NCI-H2171 (cell line): ENCODE measurements around the gene FBXO42.
"Not testable (repeated sequence)": the region's sequence is repeated elsewhere in the genome, so short reads cannot be mapped to it uniquely, and the experiment has no call there.

ENCODE experiments used
- DNase-seq: peaks from one replicate; lab custom pipeline; 2025; lab: John Stamatoyannopoulos, UW

Gene FBXO42

GRCh38 chr1:16243936-16244649, 108.2 kb downstream of the FBXO42 start:
- DNase-seq, result peak; percentile 76

DNA sequence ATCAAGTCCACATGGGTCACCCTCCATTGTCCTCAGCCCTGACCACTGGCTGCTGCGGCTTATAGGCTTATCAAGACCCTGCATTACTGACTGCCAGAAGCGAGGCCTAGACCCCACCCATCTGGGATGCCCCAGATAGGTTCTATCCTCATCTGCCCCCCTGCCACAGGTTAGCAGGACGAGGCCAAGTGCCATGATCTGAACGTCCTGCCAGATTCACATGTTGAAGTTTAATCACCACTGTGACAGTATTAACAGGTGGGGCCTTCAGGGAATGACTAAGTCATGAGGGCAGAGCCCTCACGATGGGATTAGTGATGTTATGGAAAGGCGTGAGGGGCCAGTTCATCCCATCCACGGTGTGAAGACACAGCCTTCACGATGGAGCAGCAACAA, 109.1 kb downstream of the FBXO42 start:
- no peak for DNase-seq

GRCh38 chr1:16242556-16243214, 109.6 kb downstream of the FBXO42 start:
- no peak for DNase-seq

- DNase-seq, result no peak
Measured at GRCh38 chr1:16241221-16241708, 111.0 kb downstream of the FBXO42 start.

DNA sequence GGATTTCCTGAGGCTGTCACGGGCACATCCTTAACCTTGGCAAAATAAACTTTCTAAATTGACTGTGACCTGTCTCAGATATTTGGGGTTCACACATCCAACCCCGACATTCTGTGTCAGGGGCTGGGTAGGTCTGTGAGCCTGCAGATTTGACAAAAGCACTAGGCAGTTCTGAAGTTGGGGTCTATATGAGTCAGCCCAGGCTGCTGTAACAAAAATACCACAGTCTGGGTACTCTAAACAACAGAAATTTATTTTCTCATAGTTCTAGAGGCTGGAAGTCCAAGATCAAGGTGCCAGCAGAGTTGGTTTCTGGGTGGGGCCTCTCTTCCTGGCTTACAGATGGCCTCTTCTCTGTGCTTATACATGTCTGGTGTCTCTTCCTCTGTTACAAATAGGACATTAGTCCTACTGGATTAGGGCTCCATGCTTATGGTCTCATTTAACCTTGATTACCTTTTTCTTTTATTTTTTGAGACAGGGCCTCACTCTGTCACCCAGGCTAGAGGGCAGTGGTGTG, 112.2 kb downstream of the FBXO42 start:
- DNase-seq, result no peak

GRCh38 chr1:16237343-16237830, 114.9 kb downstream of the FBXO42 start:
- DNase-seq, result no peak

GRCh38 chr1:16236511-16237342, 115.6 kb downstream of the FBXO42 start, which contains the start of gene CPLANE2:
Gene CPLANE2 (minus strand): TSS chr1:16237183. CDS start chr1:16236742, 441 bp downstream.
- peak; percentile 95 for DNase-seq

DNA sequence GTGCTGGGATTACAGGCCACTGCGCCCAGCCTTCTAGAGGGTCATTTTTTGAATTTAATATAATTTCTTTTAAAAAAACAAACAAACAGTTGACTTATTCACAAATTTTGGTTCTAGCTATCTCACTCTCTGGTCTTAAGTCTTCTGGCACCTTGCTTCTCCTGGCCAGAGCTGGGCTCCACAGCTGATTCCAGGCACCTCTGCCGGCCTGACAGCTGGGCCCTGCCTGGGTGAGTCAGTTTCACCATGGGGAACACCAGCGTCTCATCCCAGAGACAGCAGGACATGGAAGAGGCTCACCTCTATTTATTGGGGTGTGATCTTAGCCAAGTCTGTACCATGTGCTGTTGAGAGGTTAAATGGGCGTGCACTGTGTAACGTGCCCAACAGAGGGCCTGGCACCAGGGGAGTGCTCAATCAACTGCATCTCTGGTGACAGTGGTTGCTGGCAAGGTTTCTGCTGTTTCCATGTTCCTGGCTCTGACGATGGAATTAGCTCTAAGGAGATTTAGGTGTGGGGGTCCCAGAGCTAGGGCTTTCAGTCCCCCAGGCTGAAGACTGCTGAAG, 116.3 kb downstream of the FBXO42 start:
- DNase-seq, result peak; percentile 55

- DNase-seq, result no peak
Measured at GRCh38 chr1:16235347-16235746, 116.9 kb downstream of the FBXO42 start.

GRCh38 chr1:16233431-16233830, 118.8 kb downstream of the FBXO42 start:
- no peak for DNase-seq

DNA sequence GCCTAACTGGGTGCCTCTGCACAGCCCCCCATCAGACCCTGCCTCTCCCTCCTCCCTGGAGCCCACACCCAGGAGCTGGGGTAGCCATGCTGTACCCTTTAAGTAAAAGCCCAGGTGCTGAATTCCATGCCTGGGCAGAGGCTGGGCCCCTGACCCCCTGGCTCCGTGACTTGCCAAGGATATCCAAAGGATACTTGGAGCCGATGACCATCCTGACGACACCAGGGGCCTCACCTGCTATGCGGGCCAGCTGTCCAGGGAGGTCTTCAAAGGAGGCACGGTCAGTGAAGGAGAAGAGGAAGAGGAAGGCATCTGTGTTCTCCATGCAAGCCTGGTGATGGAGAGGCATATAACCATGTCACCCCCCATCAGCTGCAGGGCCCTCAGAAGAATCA, 120.0 kb downstream of the FBXO42 start:
- no peak for DNase-seq

DNA sequence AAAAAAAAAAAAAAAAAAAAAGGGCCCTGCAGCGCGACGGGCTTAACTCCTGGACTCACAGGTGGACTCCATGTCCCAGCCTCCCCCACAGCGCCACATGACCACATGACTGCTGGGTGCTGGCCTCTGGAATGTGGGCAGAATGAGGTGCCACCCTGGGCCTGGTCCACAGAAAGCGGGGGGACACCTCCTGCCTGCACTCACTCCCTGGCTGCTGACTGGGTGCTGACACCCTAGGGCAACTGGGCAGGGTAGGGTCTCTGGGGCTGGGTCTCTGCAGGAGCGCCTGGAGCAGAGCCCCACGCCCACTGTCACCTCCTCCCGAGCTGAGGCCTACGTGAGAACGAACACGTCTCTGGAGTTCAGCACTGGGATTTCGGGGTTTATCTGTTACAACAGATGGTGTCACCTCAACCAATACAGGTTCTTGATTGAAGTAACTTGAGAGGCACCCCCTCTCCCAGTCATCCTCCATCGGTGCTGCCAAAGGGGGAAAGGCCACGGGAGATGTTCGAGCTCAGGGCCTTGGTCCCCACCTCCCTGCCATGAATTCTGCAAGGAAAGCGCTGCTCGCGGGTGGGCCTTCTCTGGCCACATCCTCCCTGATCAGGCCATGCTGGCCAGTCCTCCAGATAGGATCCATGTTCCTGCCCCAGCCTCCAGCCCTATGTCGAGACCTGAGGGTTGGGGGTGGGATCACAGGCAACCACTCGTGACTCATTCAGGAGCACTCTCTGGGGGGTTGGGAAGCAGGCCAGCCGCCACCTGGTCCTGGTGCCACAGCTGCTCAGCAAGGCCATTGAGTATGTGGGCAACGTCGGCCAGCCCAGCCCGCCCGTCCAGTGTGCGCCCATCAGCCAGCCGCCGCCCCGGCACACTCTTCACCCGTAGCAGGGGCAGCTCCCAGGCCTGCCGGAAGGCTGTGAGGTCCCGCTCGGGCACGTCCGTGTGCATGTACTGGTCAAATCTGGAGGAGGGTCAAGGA, 120.7 kb downstream of the FBXO42 start:
- DNase-seq, result no peak

DNA sequence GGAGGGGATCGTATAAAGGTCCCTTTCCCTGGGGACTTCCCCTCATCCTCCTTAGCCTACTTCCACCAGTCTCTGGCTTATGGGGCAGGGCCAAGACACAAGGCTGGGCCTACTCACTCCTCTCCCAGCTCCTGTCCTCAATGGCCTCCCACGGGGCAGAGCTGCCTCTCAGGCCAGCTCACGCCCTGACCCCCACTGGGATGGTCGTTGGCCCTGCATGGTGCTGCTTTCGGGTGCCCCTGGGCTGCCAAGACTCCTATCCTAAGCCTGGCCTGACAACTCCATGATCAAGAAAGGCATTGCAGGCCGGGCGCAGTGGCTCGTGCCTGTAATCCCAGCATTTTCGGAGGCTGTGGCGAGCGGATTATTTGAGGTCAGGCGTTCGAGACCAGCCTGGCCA, 121.5 kb downstream of the FBXO42 start:
- no peak for DNase-seq

DNA sequence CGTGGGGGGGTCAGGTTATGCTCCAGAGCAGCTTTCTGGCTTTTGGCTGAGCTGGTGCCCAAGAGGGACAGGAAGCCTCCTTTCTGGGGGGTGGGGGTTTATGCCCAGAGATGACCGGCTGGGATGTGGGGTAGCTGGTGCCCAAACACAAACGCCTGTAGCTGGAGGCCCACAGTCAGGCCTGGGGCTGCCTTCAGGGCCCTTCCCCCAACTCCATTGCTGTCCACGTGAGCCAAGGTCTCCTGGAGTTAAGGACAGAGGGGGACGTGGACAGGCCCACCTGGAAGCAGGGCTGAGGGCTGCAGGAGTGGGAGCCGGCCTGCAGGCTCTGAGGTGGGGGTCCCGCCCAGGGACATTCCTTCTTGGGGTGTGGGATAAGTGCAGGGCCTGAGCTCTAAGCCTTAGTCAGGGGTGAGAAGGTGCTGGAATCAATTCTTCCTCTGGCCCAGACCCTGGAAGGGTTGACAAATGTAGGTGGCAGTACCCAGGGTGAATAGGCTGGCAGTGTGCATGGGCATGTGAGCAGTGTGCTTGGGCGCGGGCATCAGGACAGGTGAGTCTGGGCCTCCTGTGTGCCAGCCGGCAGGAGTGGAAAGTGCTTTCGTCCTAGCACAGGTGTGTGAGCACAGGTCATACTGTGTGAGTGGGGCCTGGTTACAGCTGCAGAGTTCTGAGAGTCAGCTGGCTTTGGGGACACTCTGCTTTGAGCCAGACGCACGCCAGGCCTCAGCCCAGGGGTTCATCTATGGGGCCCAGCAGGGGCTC, 122.1 kb downstream of the FBXO42 start:
- no peak for DNase-seq

- peak; percentile 19 for DNase-seq
Measured at GRCh38 chr1:16226490-16227179, 125.6 kb downstream of the FBXO42 start.

DNA sequence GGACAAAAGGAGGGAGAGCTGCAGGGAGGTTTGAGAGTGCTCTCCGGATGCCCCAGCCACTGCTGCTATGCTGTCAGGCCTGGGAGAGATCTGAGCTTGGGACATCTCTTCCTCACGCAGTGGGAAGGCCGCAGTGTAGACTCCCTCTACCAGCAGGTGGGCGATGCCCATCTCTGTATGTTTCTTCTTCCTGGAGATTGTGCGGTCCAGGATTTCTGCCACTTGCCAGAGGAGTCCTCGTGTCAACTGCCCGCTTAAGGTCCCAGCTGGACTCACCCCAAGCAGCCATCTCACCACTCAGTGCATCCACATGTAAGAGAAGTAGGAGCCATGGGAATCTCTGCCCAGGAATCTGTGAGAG, 126.2 kb downstream of the FBXO42 start:
- DNase-seq, result no peak

DNA sequence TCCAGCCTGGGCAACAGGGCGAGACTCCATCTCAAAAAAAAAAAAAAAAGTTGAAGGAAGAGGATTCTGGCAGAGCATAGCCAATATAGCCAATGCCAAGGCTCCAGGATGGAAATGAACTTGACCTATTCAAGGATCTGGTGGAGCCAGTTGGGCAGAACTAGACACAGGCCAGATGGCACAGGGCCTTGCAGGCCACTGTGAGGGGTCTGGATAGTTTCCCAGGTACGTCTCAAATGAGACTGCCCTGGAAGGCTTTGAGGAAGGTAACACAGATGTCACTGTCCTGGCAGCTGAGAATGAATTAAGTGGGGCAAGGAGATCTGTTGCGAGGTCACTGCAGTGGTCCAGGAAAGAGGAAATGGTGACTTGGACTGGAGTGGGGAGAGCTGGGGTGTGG, 127.8 kb downstream of the FBXO42 start:
- DNase-seq, result no peak

- DNase-seq, result not testable (repeated sequence)
Measured at GRCh38 chr1:16222716-16223115, 129.6 kb downstream of the FBXO42 start.

- DNase-seq, result no peak
Measured at GRCh38 chr1:16221499-16221898, 130.8 kb downstream of the FBXO42 start.
